H1 (cell line): ENCODE measurements around the gene SMARCAL1. TPM values are rescaled to one million over a fixed set of nuclear protein-coding genes. Genes with fewer than 3 reads are reported as not detected.

Experiments used
- CBX5 ChIP-seq: fragments of 300-800, 300-1000 bp; sonication (generic); IDR thresholded peaks from 2 replicates; pipeline ENCODE4 v1.7.1; 2016; ENCODE audit warnings: antibody characterized with exemption, low read length, low read depth
- CHD7 ChIP-seq: fragments of 300-600 bp; sonication (generic); IDR thresholded peaks from 2 replicates; pipeline ENCODE4 v1.7.1; 2012; ENCODE audit warnings: low read length, moderate library complexity, mild to moderate bottlenecking, inconsistent platforms; ENCODE audit not compliant: insufficient replicate concordance
- HDAC2 ChIP-seq, 2 experiments: fragments of 300-600 bp in 1 of 2; sonication (generic) in 1 of 2; IDR thresholded peaks; 2 replicates each; pipeline ENCODE4 v1.6.1; 2011 to 2012; ENCODE audit warnings: low read depth in 2 of 2, low read length in 2 of 2, mild to moderate bottlenecking in 2 of 2, moderate library complexity in 2 of 2, borderline replicate concordance in 1 of 2, inconsistent platforms in 1 of 2
- HDAC6 ChIP-seq: IDR thresholded peaks from one replicate; pipeline ENCODE4 v1.7.1; 2012; ENCODE audit warnings: low read depth, mild to moderate bottlenecking, inconsistent platforms, low read length, moderate library complexity
- JUND ChIP-seq: IDR thresholded peaks from 2 replicates; pipeline ENCODE4 v1.6.1; 2011; ENCODE audit warnings: mild to moderate bottlenecking, improper control_type of control experiment, low read length
- POLR2A ChIP-seq, 2 experiments: IDR thresholded peaks; 1 replicate in 1 of 2; 2 replicates in 1 of 2; pipeline ENCODE4 v1.6.1; 2011; ENCODE audit warnings: low read depth in 2 of 2, low read length in 2 of 2, mild to moderate bottlenecking in 2 of 2; ENCODE audit errors: control extremely low read depth in 1 of 2
- SIRT6 ChIP-seq: IDR thresholded peaks from one replicate; pipeline ENCODE4 v1.7.1; 2012; ENCODE audit warnings: low read length, inconsistent platforms
- USF2 ChIP-seq: IDR thresholded peaks from 2 replicates; pipeline ENCODE4 v1.6.1; 2011; ENCODE audit warnings: low read length, improper control_type of control experiment
- polyA plus RNA-seq, 7 experiments: library from polyadenylated mRNA; depleted of rRNA in 3 of 7; stranded (reverse) in 5 of 7; unstranded in 2 of 7; fragments of >200 nt in 5 of 7; fragments of 200-250 nt in 2 of 7; gene quantifications; 1 replicate in 5 of 7; 2 replicates in 1 of 7; 4 replicates in 1 of 7; pipeline versions ENCODE4 v1.2.1 to v1.2.3, GENCODE V29; 2011 to 2013; ENCODE audit warnings: missing spikeins in 2 of 7, mixed read lengths in 2 of 7
- total RNA-seq: library from RNA; stranded (reverse); fragmentation: NEBNext Ultra II Directional; extraction: Animal tissue kit (Norgen Biotek cat#: 25700); gene quantifications from 2 replicates; pipeline ENCODE4 v1.2.1, GENCODE V29; 2021

Gene SMARCAL1
- total and polyA plus RNA-seq, 2 of the 8 experiments (the other 6 are each of a cell fraction or from before 2014, with no cell fraction given): 17.6 to 17.9 TPM

- no peak for TF ChIP-seq CHD7
- TF ChIP-seq JUND: peak; percentile 84
- no peak for TF ChIP-seq SIRT6
- TF ChIP-seq POLR2A (IDR thresholded peaks at IDR 0.05; ENCODE audit: control extremely low read depth in 1 of 2, low read depth in 2 of 2, low read length in 2 of 2): peak in 1 of 2 experiments; percentile 71; a peak in 2 of 3 replicates
- no peak for TF ChIP-seq HDAC2 (IDR thresholded peaks at IDR 0.05; ENCODE audit: borderline replicate concordance in 1 of 2, low read depth in 2 of 2, low read length in 2 of 2)
- no peak for TF ChIP-seq USF2
- no peak for TF ChIP-seq CBX5
- TF ChIP-seq HDAC6: no peak
Observed at GRCh38 chr2:216412022-216412999, at the start of gene SMARCAL1 (continued).
